ENCODE measurements around the gene TLCD4.

- no peak for TF ChIP-seq CTCF (IDR thresholded peaks at IDR 0.05; ENCODE audit: low read length)
- no peak for TF ChIP-seq EZH2 (optimal IDR thresholded peaks at IDR 0.05; ENCODE audit: low read depth, low read length)
Observed at GRCh38 chr1:95097426-95097825, 19.7 kb upstream of the TLCD4 start.
